Tibial artery (tissue), 4 donors: ENCODE data around the gene WDR27.

Experiments used
- DNase-seq, 2 donors: peaks; one replicate each; pipeline ENCODE4 v3.0.0-alpha.2; 2019
- H3K27ac ChIP-seq, 2 donors: fragments of 200-600 bp; sonication (generic) in 1 of 2; 1 replicate in 1 of 2; 2 replicates in 1 of 2; pipeline ENCODE4 v1.5.1; 2018 to 2019; ENCODE audit warnings: mild to moderate bottlenecking in 1 of 2
- H3K27me3 ChIP-seq, 2 donors: fragments of 200-600 bp; sonication (generic) in 1 of 2; one replicate each; pipeline versions ENCODE4 v1.5.1 to v1.6.0; 2016 to 2019
- H3K36me3 ChIP-seq, 3 donors: fragments of 200-600 bp; sonication (generic) in 2 of 3; one replicate each; pipeline ENCODE4 v1.5.1; 2016 to 2019; ENCODE audit warnings: mild to moderate bottlenecking in 2 of 3
- H3K4me1 ChIP-seq, 4 donors: fragments of 200-600 bp; sonication (generic) in 2 of 4; 1 replicate in 3 of 4; 2 replicates in 1 of 4; pipeline ENCODE4 v1.5.1; 2016 to 2019
- H3K4me3 ChIP-seq, 2 donors: fragments of 200-600 bp; sonication (generic) in 1 of 2; 1 replicate in 1 of 2; 2 replicates in 1 of 2; pipeline ENCODE4 v1.5.1; 2018 to 2019; ENCODE audit warnings: mild to moderate bottlenecking in 2 of 2
- H3K9me3 ChIP-seq, 3 donors: fragments of 200-600 bp; sonication (generic) in 1 of 3; one replicate each; pipeline ENCODE4 v1.5.1; 2016 to 2019
- CTCF ChIP-seq, 2 experiments: fragments of 200-600 bp in 1 of 2; fragments of 450-650 bp in 1 of 2; IDR thresholded peaks; one replicate each; pipeline ENCODE4 v1.5.1; 2017 to 2019; ENCODE audit warnings: antibody characterized with exemption in 2 of 2, mild to moderate bottlenecking in 1 of 2, moderate library complexity in 1 of 2
- intact Hi-C: fragments of 100-400 bp; cut with DNase I; formaldehyde crosslinking; loops from one replicate; pipeline ENCODE4 v1.15.0; 2023; ENCODE audit warnings: low total_unique reads

WDR27 gene

DNA sequence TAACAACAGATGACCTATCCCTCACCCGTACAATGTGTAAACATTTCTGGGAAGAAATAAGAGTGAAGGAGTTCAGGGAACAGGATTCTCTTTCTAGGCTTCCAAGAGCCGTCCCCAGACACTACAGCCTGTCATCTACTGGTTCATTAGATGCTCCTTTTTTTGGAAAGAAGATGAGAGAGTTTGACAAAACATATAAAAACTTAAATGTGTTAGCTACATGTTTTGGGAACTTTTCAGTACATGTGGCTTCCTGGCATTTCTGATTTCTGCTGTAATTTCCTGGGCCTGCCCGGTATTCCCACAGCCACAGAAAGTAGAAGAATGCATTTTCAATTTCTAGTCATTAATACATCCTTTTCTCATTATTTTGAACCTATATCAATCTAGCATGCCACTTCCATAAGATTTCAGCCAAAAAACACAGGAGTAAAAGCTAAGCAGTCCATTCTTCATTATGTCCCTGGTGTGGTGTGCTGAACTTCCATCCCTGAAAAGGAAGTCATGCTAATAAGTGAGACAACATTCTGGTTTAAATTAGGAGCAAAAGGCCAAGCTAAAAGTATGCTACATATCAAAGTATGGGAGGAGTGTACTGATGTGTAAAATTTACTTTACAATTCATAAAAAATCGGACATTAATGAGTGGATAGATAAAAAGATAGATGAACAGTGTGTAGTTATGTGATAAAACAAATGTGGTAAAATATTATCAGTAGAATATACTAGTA lies 198.2 kb downstream of the WDR27 start:
- no peaks in the 10 kb centered on the region for H3K36me3 ChIP-seq
- no peak for TF ChIP-seq CTCF (IDR thresholded peaks at IDR 0.05)

DNA sequence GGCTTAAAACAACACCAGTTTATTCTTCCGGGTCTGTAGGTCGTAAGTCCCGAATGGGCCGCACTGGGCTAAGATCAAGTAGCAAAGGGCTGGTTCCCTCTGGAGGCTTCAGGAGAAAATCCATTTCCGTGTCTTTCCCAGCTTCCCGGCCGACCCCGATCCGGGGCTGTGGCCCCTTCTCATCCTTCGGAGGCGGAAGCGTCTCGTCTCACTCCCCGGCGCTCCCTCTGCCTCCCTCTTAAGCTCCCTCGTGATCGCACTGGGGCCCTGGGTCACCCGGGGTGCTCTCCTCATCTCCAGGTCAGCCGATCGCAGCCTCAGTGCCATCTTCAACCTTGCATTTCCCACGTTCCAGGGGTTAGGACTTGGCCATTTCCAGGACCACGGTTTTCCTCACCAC lies 199.4 kb downstream of the WDR27 start:
- Histone ChIP-seq H3K36me3 (no peaks in the 10 kb centered on the region), H3K4me1 (no peaks in the 10 kb centered on the region), H3K9me3 (peaks cover 0 to under 1% (median 0%) of the 10 kb centered on the region in 3 donors), H3K27me3 (no peaks in the 10 kb centered on the region), H3K27ac (no peak overlapping the region), H3K4me3 (no peak overlapping the region)
- no peak for DNase-seq
- intact Hi-C loops, result no loop called here
- no peak for TF ChIP-seq CTCF (IDR thresholded peaks at IDR 0.05)

More for the DNA sequence above, 198.2 kb downstream of the WDR27 start:
- Histone ChIP-seq H3K27ac (no peak overlapping the region), H3K9me3 (peaks cover 0 to 12% (median 0%) of the 10 kb centered on the region in 3 donors), H3K27me3 (no peaks in the 10 kb centered on the region), H3K4me1 (no peaks in the 10 kb centered on the region), H3K4me3 (no peak overlapping the region)
- DNase-seq, result no peak
- intact Hi-C loops, result no loop called here

DNA sequence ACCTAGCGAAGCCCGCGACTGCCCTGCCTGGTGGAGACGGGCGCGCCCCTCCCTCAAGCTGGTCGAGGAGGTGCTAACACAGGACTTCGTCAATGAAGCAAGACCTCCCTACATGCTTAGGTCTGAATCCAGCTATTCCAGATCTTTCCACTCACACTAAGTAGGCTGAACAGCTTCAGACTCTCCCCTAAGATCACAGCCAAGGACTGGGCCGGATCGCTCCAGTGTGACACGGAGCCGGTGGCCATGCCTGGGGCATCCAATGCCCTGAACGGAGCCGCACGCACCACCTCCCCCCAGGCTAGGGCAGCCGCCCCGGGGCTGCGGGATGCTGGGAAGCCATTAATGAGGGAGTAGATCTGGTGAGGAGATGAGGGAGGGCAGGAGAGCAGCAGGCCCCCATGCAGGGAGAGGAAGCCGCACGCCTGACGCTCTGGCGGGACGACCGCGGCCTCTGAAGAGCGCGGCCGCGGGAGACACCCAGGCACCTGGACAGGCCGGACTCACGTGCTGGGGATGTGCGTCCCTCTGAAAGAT lies 200.0 kb downstream of the WDR27 start:
- H3K9me3 ChIP-seq, result peaks cover 0 to 4% (median 3%) of the 10 kb centered on the region in 3 donors
- intact Hi-C loops, result no loop called here
- H3K27me3 ChIP-seq, result no peaks in the 10 kb centered on the region
- no peak for DNase-seq
- H3K4me1 ChIP-seq, result no peaks in the 10 kb centered on the region
- no peaks in the 10 kb centered on the region for H3K36me3 ChIP-seq
- H3K27ac ChIP-seq, result no peak overlapping the region
- TF ChIP-seq CTCF (IDR thresholded peaks at IDR 0.05), result no peak
- no peak overlapping the region for H3K4me3 ChIP-seq

GRCh38 chr6:169501128-169501527 lies 200.7 kb downstream of the WDR27 start:
- TF ChIP-seq CTCF (IDR thresholded peaks at IDR 0.05), result no peak
- intact Hi-C loops, result no loop called here
- no peaks in the 10 kb centered on the region for H3K36me3 ChIP-seq
- H3K9me3 ChIP-seq, result peaks cover 0 to 10% (median 8%) of the 10 kb centered on the region in 3 donors
- no peak overlapping the region for H3K27ac ChIP-seq
- H3K4me1 ChIP-seq, result no peaks in the 10 kb centered on the region
- H3K4me3 ChIP-seq, result no peak overlapping the region
- no peaks in the 10 kb centered on the region for H3K27me3 ChIP-seq
- DNase-seq, result no peak

DNA sequence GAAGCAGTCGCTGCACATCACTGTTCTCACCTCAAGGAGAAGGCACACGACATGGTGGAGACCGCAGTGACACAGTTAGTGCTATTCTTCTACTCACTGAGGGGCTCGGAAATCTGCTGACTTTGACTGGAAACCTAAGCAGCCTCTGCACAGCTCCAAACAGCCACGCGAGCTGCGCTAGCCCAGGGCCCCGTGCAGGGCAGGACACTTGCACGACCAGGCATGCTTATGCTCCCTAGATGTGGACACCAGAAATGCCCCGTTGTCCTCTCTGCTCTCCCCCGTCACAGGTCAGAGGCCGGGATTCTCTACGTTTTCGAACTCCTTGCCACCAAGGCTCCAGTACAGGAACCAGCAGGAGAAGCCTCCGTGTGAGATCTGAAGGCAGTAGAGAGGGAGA lies 201.1 kb downstream of the WDR27 start:
- DNase-seq, result no peak
- Histone ChIP-seq H3K36me3 (no peaks in the 10 kb centered on the region), H3K4me1 (no peaks in the 10 kb centered on the region), H3K9me3 (peaks cover 0 to 13% (median 8%) of the 10 kb centered on the region in 3 donors), H3K27ac (no peak overlapping the region), H3K4me3 (no peak overlapping the region), H3K27me3 (no peaks in the 10 kb centered on the region)
- TF ChIP-seq CTCF (IDR thresholded peaks at IDR 0.05), result no peak
- intact Hi-C loops, result no loop called here
